SK-N-SH (cell line): ENCODE data around the gene KLK12. TPM values are rescaled to one million over a fixed set of nuclear protein-coding genes. Genes with fewer than 3 reads are reported as not detected.

Source experiments
- CTCF ChIA-PET: fragments of 300-600, 350-600 bp; formaldehyde crosslinking; extraction: SDS; loops from one replicate; lab custom pipeline; 2021; lab: Yijun Ruan, JAX
- POLR2A ChIA-PET: fragments of 350-600 bp; sonication (Branson Sonifier 250); formaldehyde crosslinking; extraction: SDS; loops from one replicate; lab custom pipeline; 2020; ENCODE audit warnings: antibody characterized with exemption, inconsistent platforms; lab: Yijun Ruan, JAX
- DNase-seq: peaks from one replicate; pipeline ENCODE4 v3.0.0; 2012
- H2AFZ ChIP-seq: fragments of 200-600 bp; sonication (generic); 2 replicates; pipeline ENCODE4 v1.8.1; 2016; ENCODE audit warnings: antibody characterized with exemption, mild to moderate bottlenecking, low read depth
- H3F3A ChIP-seq: fragments of 200-600 bp; sonication (generic); replicated peaks from 2 replicates; pipeline ENCODE3; 2016; ENCODE audit warnings: antibody characterized with exemption, mild to moderate bottlenecking; ENCODE audit not compliant: insufficient read depth
- H3K27ac ChIP-seq, 2 experiments: fragments of 200-500 bp in 1 of 2; fragments of 200-600 bp in 1 of 2; sonication (Bioruptor generic) in 1 of 2; sonication (generic), shearing (Covaris generic) in 1 of 2; 2 replicates each; pipeline versions ENCODE4 v1.5.1 to v1.6.1; 2014 to 2016; ENCODE audit warnings: low read depth in 2 of 2, inconsistent platforms in 1 of 2, low read length in 1 of 2, mild to moderate bottlenecking in 1 of 2, mixed read lengths in 1 of 2
- H3K27me3 ChIP-seq: fragments of 200-600 bp; sonication (generic), shearing (Covaris generic); 2 replicates; pipeline ENCODE4 v1.6.1; 2016; ENCODE audit warnings: mixed run types; ENCODE audit not compliant: insufficient read depth
- H3K36me3 ChIP-seq, 2 experiments: fragments of 200-500 bp in 1 of 2; fragments of 200-600 bp in 1 of 2; sonication (Bioruptor generic) in 1 of 2; sonication (generic) in 1 of 2; replicated peaks in 1 of 2; 2 replicates each; pipeline versions ENCODE3 to v1.5.1; 2014 to 2016; ENCODE audit warnings: low read length in 1 of 2, mild to moderate bottlenecking in 1 of 2; ENCODE audit not compliant: insufficient read depth in 2 of 2, control insufficient read depth in 1 of 2
- H3K4me1 ChIP-seq, 2 experiments: fragments of 200-500 bp in 1 of 2; fragments of 200-600 bp in 1 of 2; sonication (Bioruptor generic) in 1 of 2; sonication (generic), shearing (Covaris generic) in 1 of 2; 2 replicates each; pipeline versions ENCODE4 v1.5.1 to v1.6.1; 2014 to 2016; ENCODE audit warnings: low read depth in 1 of 2, low read length in 1 of 2, mixed run types in 1 of 2; ENCODE audit not compliant: insufficient read depth in 2 of 2, control insufficient read depth in 1 of 2
- H3K4me2 ChIP-seq: fragments of 200-600 bp; sonication (generic), shearing (Covaris generic); 2 replicates; pipeline ENCODE4 v1.6.1; 2017; ENCODE audit warnings: mixed run types
- H3K4me3 ChIP-seq, 2 experiments: fragments of 200-500 bp in 1 of 2; fragments of 200-600 bp in 1 of 2; sonication (Bioruptor generic) in 1 of 2; sonication (generic), shearing (Covaris generic) in 1 of 2; 2 replicates each; pipeline versions ENCODE4 v1.5.1 to v1.8.1; 2014 to 2016; ENCODE audit warnings: low read depth in 2 of 2, inconsistent platforms in 1 of 2, low read length in 1 of 2, mild to moderate bottlenecking in 1 of 2, mixed read lengths in 1 of 2, moderate library complexity in 1 of 2
- H3K79me2 ChIP-seq: fragments of 200-600 bp; sonication (generic); 2 replicates; pipeline ENCODE4 v1.8.1; 2017; ENCODE audit warnings: mild to moderate bottlenecking; ENCODE audit not compliant: insufficient read depth
- H3K9ac ChIP-seq: fragments of 200-600 bp; sonication (generic); 2 replicates; pipeline ENCODE4 v1.6.1; 2017; ENCODE audit warnings: mixed run types
- H3K9me2 ChIP-seq: fragments of 200-600 bp; sonication (generic); 2 replicates; pipeline ENCODE4 v1.6.1; 2017; ENCODE audit warnings: mixed run types
- H3K9me3 ChIP-seq: fragments of 200-600 bp; sonication (generic); 2 replicates; pipeline ENCODE4 v1.6.1; 2017; ENCODE audit warnings: mixed run types, mild to moderate bottlenecking, moderate library complexity
- H4K20me1 ChIP-seq: fragments of 200-600 bp; sonication (generic); 2 replicates; pipeline ENCODE4 v1.6.1; 2017; ENCODE audit warnings: mild to moderate bottlenecking, mixed run types; ENCODE audit not compliant: insufficient read depth
- CHD2 ChIP-seq: fragments of 150-350 bp; IDR thresholded peaks from 2 replicates; pipeline ENCODE4 v1.6.1; 2018; ENCODE audit warnings: low read length; ENCODE audit not compliant: partially characterized antibody
- JUND ChIP-seq: IDR thresholded peaks from 2 replicates; pipeline ENCODE4 v1.4.0; 2012
- MEF2A ChIP-seq: IDR thresholded peaks from 2 replicates; pipeline ENCODE4 v1.4.0; 2012; ENCODE audit warnings: low read depth, borderline replicate concordance
- MXI1 ChIP-seq: IDR thresholded peaks from 2 replicates; pipeline ENCODE4 v1.6.1; 2012; ENCODE audit warnings: mild to moderate bottlenecking, low read depth, low read length, improper control_type of control experiment
- SMC3 ChIP-seq: IDR thresholded peaks from 2 replicates; pipeline ENCODE4 v1.6.1; 2012; ENCODE audit warnings: low read depth, low read length, improper control_type of control experiment
- TCF12 ChIP-seq: IDR thresholded peaks from 2 replicates; pipeline ENCODE4 v1.4.0; 2012
- TEAD4 ChIP-seq: IDR thresholded peaks from 2 replicates; pipeline ENCODE4 v1.4.0; 2012; ENCODE audit warnings: mild to moderate bottlenecking, borderline replicate concordance; ENCODE audit not compliant: insufficient read depth
- WGBS: methylation state at CpG from one replicate; pipeline ENCODE4 v1.1.6; 2017; ENCODE audit warnings: low lambda C conversion rate; 5-methylcytosine and 5-hydroxymethylcytosine counted together
- polyA plus RNA-seq, 3 experiments: library from polyadenylated mRNA; depleted of rRNA; stranded (reverse); fragments of >200 nt; gene quantifications; 2 replicates each; pipeline ENCODE4 v1.2.3, GENCODE V29; 2012
- TF ChIP-seq, protein P1 (sequence below): IDR thresholded peaks from 2 replicates; pipeline ENCODE4; 2012
- TF ChIP-seq, protein P2 (sequence below): IDR thresholded peaks from 2 replicates; pipeline ENCODE4 v1.6.1; 2012; ENCODE audit warnings: mild to moderate bottlenecking, low read depth, low read length, moderate library complexity
- TF ChIP-seq, protein P3 (sequence below): IDR thresholded peaks from 2 replicates; pipeline ENCODE4 v1.4.0; 2012; ENCODE audit warnings: low read depth
- TF ChIP-seq, protein P4 (sequence below): fragments of 150-350 bp; IDR thresholded peaks from 2 replicates; pipeline ENCODE4 v1.6.1; 2017; ENCODE audit warnings: antibody characterized with exemption, low read length, low read depth, borderline replicate concordance
- TF ChIP-seq, protein P5 (sequence below): IDR thresholded peaks from 2 replicates; pipeline ENCODE4 v1.4.0; 2012; ENCODE audit warnings: low read depth, borderline replicate concordance

KLK12 gene
- polyA plus RNA-seq, 1 of the 3 experiments (the other 2 are of a cell fraction): not detected

DNA sequence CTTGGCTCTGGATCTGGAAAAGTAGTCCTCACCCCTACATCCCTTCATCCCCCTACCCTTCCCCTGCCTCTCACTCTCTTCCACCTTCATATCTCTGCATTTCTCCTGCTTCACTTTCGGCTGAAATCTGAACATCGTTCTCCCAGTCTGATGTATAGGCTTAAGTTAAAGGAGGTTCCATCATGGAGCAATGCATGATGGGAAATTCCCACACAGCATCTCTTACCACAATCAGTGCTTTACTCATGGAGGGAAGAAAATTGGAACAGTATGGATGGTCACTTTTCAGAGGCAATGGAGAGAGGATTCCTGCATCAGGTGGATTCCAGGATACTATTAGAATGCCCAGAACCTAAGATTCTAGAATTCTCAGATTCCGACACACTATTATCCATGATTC lies 27.3 kb downstream of the KLK12 start:
- no peak overlapping the region for H3K4me2 ChIP-seq

DNA sequence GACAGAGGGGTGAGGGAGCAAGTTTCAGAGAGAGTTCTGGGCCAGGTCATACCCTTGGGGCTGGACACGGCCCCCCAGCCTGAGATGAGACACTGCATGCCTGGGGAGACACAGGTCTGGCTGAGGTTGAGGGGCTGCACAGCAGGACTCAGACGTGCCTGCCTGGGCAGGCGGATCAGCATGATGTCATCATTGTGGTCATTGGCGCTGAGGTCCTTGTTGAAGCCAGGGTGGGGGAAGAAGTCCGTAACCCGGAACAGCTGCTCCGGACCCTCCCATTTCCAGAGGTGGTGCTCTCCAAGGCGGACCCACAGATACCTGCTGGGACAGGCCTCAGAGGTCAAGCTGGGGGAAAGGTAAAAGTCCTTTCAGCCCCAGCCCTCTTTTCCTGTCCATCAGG lies 28.4 kb downstream of the KLK12 start:
- H3K79me2 ChIP-seq: no peaks in the 10 kb centered on the region
- H3F3A ChIP-seq: no peaks in the 10 kb centered on the region
- no peak for TF ChIP-seq TCF12
- TF ChIP-seq, protein P1, sequence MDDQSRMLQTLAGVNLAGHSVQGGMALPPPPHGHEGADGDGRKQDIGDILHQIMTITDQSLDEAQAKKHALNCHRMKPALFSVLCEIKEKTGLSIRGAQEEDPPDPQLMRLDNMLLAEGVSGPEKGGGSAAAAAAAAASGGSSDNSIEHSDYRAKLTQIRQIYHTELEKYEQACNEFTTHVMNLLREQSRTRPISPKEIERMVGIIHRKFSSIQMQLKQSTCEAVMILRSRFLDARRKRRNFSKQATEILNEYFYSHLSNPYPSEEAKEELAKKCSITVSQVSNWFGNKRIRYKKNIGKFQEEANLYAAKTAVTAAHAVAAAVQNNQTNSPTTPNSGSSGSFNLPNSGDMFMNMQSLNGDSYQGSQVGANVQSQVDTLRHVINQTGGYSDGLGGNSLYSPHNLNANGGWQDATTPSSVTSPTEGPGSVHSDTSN: no peak
- TF ChIP-seq, protein P2, sequence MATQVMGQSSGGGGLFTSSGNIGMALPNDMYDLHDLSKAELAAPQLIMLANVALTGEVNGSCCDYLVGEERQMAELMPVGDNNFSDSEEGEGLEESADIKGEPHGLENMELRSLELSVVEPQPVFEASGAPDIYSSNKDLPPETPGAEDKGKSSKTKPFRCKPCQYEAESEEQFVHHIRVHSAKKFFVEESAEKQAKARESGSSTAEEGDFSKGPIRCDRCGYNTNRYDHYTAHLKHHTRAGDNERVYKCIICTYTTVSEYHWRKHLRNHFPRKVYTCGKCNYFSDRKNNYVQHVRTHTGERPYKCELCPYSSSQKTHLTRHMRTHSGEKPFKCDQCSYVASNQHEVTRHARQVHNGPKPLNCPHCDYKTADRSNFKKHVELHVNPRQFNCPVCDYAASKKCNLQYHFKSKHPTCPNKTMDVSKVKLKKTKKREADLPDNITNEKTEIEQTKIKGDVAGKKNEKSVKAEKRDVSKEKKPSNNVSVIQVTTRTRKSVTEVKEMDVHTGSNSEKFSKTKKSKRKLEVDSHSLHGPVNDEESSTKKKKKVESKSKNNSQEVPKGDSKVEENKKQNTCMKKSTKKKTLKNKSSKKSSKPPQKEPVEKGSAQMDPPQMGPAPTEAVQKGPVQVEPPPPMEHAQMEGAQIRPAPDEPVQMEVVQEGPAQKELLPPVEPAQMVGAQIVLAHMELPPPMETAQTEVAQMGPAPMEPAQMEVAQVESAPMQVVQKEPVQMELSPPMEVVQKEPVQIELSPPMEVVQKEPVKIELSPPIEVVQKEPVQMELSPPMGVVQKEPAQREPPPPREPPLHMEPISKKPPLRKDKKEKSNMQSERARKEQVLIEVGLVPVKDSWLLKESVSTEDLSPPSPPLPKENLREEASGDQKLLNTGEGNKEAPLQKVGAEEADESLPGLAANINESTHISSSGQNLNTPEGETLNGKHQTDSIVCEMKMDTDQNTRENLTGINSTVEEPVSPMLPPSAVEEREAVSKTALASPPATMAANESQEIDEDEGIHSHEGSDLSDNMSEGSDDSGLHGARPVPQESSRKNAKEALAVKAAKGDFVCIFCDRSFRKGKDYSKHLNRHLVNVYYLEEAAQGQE: no peak
- TF ChIP-seq, protein P3, sequence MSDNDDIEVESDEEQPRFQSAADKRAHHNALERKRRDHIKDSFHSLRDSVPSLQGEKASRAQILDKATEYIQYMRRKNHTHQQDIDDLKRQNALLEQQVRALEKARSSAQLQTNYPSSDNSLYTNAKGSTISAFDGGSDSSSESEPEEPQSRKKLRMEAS: no peak
- TF ChIP-seq, protein P4, sequence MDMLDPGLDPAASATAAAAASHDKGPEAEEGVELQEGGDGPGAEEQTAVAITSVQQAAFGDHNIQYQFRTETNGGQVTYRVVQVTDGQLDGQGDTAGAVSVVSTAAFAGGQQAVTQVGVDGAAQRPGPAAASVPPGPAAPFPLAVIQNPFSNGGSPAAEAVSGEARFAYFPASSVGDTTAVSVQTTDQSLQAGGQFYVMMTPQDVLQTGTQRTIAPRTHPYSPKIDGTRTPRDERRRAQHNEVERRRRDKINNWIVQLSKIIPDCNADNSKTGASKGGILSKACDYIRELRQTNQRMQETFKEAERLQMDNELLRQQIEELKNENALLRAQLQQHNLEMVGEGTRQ: no peak
- no peak for TF ChIP-seq SMC3
- TF ChIP-seq CHD2: no peak
- H3K9me2 ChIP-seq: no peaks in the 10 kb centered on the region
- H3K27ac ChIP-seq: no peak overlapping the region
- WGBS: 3% methylated on average over 7 of the region's 8 CpGs
- no peaks in the 10 kb centered on the region for H3K36me3 ChIP-seq
- POLR2A ChIA-PET: no interaction called here
- CTCF ChIA-PET: no interaction called here
- H2AFZ ChIP-seq: no peak overlapping the region
- peaks cover 42% of the 10 kb centered on the region; the same call in 1 of the 2 replicates for H3K27me3 ChIP-seq
- H3K4me1 ChIP-seq: no peaks in the 10 kb centered on the region
- no peak overlapping the region for H3K4me3 ChIP-seq
- H3K9me3 ChIP-seq: no peaks in the 10 kb centered on the region
- no peak overlapping the region for H3K9ac ChIP-seq
- H4K20me1 ChIP-seq: no peaks in the 10 kb centered on the region
- peak; percentile 9 for DNase-seq
- no peak overlapping the region for H3K4me2 ChIP-seq

More for the DNA sequence above, 27.3 kb downstream of the KLK12 start:
- Histone ChIP-seq H3K9ac (no peak overlapping the region), H3K27me3 (peaks cover 42% of the 10 kb centered on the region; the same call in 1 of the 2 replicates), H2AFZ (no peak overlapping the region), H3F3A (no peaks in the 10 kb centered on the region), H4K20me1 (no peaks in the 10 kb centered on the region), H3K79me2 (no peaks in the 10 kb centered on the region), H3K36me3 (no peaks in the 10 kb centered on the region), H3K4me1 (no peaks in the 10 kb centered on the region), H3K9me2 (no peaks in the 10 kb centered on the region)
- CTCF ChIA-PET: interaction anchor here (2.1 kb wide), 1 partner anchor 9 kb away, joined by 8 read pairs; no protein-coding TSS in a partner anchor
- WGBS: 13% methylated on average over 3 of the region's 3 CpGs
- DNase-seq: no peak
- TF ChIP-seq, protein P5, sequence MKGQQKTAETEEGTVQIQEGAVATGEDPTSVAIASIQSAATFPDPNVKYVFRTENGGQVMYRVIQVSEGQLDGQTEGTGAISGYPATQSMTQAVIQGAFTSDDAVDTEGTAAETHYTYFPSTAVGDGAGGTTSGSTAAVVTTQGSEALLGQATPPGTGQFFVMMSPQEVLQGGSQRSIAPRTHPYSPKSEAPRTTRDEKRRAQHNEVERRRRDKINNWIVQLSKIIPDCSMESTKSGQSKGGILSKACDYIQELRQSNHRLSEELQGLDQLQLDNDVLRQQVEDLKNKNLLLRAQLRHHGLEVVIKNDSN: no peak
- TF ChIP-seq SMC3: no peak
- TF ChIP-seq MXI1: no peak
- no peak for TF ChIP-seq MEF2A
- TF ChIP-seq TCF12: no peak
- no peak for TF ChIP-seq TEAD4
- TF ChIP-seq JUND: no peak
- TF ChIP-seq, all 33 proteins: peak for 0
- H3K4me3 ChIP-seq: no peak overlapping the region
- no peak overlapping the region for H3K27ac ChIP-seq
- POLR2A ChIA-PET: no interaction called here
- no peaks in the 10 kb centered on the region for H3K9me3 ChIP-seq
